Neural cell (in vitro differentiated cells): ENCODE data around the gene PLXNB1. TPM values are rescaled to one million over a fixed set of nuclear protein-coding genes. Genes with fewer than 3 reads are reported as not detected.

Experiments used
- H2AFZ ChIP-seq: fragments of 200-600, 300-800 bp; sonication (generic), shearing (Covaris generic); 2 replicates; pipeline ENCODE4 v1.6.0; 2014; ENCODE audit warnings: low read depth, mild to moderate bottlenecking, antibody characterized with exemption, low read length, moderate library complexity
- H3F3A ChIP-seq: fragments of 200-600 bp; shearing (Covaris generic); 2 replicates; pipeline ENCODE4 v1.6.1; 2016; ENCODE audit warnings: mild to moderate bottlenecking, moderate library complexity, mixed read lengths, antibody characterized with exemption, low read length; ENCODE audit not compliant: insufficient read depth, poor library complexity, severe bottlenecking
- H3K27ac ChIP-seq: fragments of 200-600, 300-800 bp; sonication (generic), shearing (Covaris generic); 2 replicates; pipeline ENCODE4 v1.5.1; 2014; ENCODE audit warnings: mild to moderate bottlenecking, low read length, moderate library complexity
- H3K27me3 ChIP-seq: fragments of 300-800, 200-600 bp; sonication (generic), shearing (Covaris generic); 2 replicates; pipeline ENCODE4 v1.6.0; 2014; ENCODE audit warnings: mild to moderate bottlenecking, low read depth, low read length, moderate library complexity; ENCODE audit not compliant: insufficient read depth
- H3K36me3 ChIP-seq: fragments of 300-800, 200-600 bp; sonication (generic), shearing (Covaris generic); 2 replicates; pipeline ENCODE4 v1.5.1; 2014; ENCODE audit warnings: mild to moderate bottlenecking, antibody characterized with exemption, low read length, moderate library complexity; ENCODE audit not compliant: insufficient read depth
- H3K4me2 ChIP-seq: fragments of 300-800, 200-600 bp; sonication (generic), shearing (Covaris generic); 2 replicates; pipeline ENCODE4 v1.6.0; 2014; ENCODE audit warnings: mild to moderate bottlenecking, low read length
- H3K4me3 ChIP-seq: fragments of 300-800, 200-600 bp; sonication (generic), shearing (Covaris generic); 2 replicates; pipeline ENCODE4 v1.5.1; 2014; ENCODE audit warnings: mild to moderate bottlenecking, low read length, moderate library complexity
- H3K79me2 ChIP-seq: fragments of 200-600 bp; shearing (Covaris generic); replicated peaks from 2 replicates; pipeline ENCODE4 v1.6.0; 2014; ENCODE audit warnings: mild to moderate bottlenecking, low read length, moderate library complexity; ENCODE audit not compliant: insufficient read depth
- H3K9ac ChIP-seq: fragments of 300-800, 200-600 bp; sonication (generic), shearing (Covaris generic); 2 replicates; pipeline ENCODE4 v1.6.1; 2016; ENCODE audit warnings: mild to moderate bottlenecking, low read length, mixed read lengths
- H3K9me2 ChIP-seq: fragments of 200-600 bp; shearing (Covaris generic); 2 replicates; pipeline ENCODE4 v1.6.1; 2016; ENCODE audit warnings: mild to moderate bottlenecking, low read length, mixed read lengths; ENCODE audit not compliant: insufficient read depth
- H3K9me3 ChIP-seq: fragments of 200-600, 300-800 bp; sonication (generic), shearing (Covaris generic); 2 replicates; pipeline ENCODE4 v1.6.1; 2016; ENCODE audit warnings: mild to moderate bottlenecking, mixed run types, low read length, moderate library complexity, mixed read lengths
- H4K20me1 ChIP-seq: fragments of 200-600 bp; shearing (Covaris generic); 2 replicates; pipeline ENCODE4 v1.6.1; 2016; ENCODE audit warnings: mild to moderate bottlenecking, mixed run types; ENCODE audit not compliant: insufficient read depth
- EP300 ChIP-seq: fragments of 450-650 bp; conservative IDR thresholded peaks from 2 replicates; pipeline ENCODE4 v1.6.1; 2014; ENCODE audit warnings: antibody characterized with exemption, mild to moderate bottlenecking, moderate library complexity; ENCODE audit not compliant: poor library complexity, severe bottlenecking
- EZH2 ChIP-seq: fragments of 200-600, 300-800 bp; shearing (Covaris generic), sonication (generic); IDR thresholded peaks from 2 replicates; pipeline ENCODE4 v1.6.1; 2014; ENCODE audit warnings: antibody characterized with exemption, low read length, borderline replicate concordance, mild to moderate bottlenecking; ENCODE audit not compliant: insufficient read depth, poor library complexity, severe bottlenecking
- MXI1 ChIP-seq: fragments of 450-650 bp; conservative IDR thresholded peaks from 2 replicates; pipeline ENCODE4 v1.6.1; 2014; ENCODE audit warnings: antibody characterized with exemption, mild to moderate bottlenecking; ENCODE audit not compliant: poor library complexity, severe bottlenecking
- POLR2AphosphoS5 ChIP-seq: IDR thresholded peaks from 2 replicates; pipeline ENCODE4 v1.6.1; 2012
- RAD21 ChIP-seq: fragments of 450-650 bp; conservative IDR thresholded peaks from 2 replicates; pipeline ENCODE4 v1.6.1; 2014; ENCODE audit warnings: antibody characterized with exemption, mild to moderate bottlenecking, moderate library complexity
- SMC3 ChIP-seq: fragments of 450-650 bp; conservative IDR thresholded peaks from 2 replicates; pipeline ENCODE4 v1.6.1; 2014; ENCODE audit warnings: antibody characterized with exemption, mild to moderate bottlenecking, moderate library complexity; ENCODE audit not compliant: poor library complexity
- TAF1 ChIP-seq: IDR thresholded peaks from 2 replicates; pipeline ENCODE4 v1.6.1; 2012; ENCODE audit warnings: low read depth
- polyA plus RNA-seq: library from polyadenylated mRNA; depleted of rRNA; stranded (reverse); fragments of >200 nt; gene quantifications from 2 replicates; pipeline ENCODE4 v1.2.3, GENCODE V29; 2014
- TF ChIP-seq, protein P1 (sequence below): IDR thresholded peaks from 2 replicates; pipeline ENCODE4 v1.6.1; 2012; ENCODE audit warnings: borderline replicate concordance
- TF ChIP-seq, protein P2 (sequence below): fragments of 450-650 bp; IDR thresholded peaks from 2 replicates; pipeline ENCODE4 v1.5.1; 2014; ENCODE audit warnings: antibody characterized with exemption, mild to moderate bottlenecking, moderate library complexity; ENCODE audit not compliant: poor library complexity, severe bottlenecking

The PLXNB1 gene
- polyA plus RNA-seq, 1 donor from 2014 or later: 134 TPM

DNA sequence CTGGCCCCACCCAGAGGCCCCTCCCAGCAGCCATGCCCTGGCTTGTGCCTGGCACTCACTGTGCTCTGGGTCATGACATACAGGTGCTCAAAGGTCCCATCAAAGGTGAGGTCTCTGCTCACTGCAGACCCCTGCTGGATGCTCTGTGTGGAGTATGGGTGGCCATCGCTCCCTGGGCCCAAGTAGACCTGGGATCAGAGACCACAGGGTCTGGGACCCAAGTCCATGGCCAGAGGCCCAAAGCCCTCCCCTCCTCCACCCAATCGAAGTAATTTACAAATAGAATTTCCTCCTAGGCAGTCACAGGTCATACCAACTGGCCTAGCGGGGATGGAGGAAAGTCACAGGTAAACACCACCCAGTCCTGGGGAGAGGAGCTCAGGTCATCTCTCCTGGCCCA is 7.6 kb downstream of the PLXNB1 start:
- no peaks in the 10 kb centered on the region for H3K36me3 ChIP-seq
- H3K4me3 ChIP-seq: no peak overlapping the region
- TF ChIP-seq SMC3: no peak
- TF ChIP-seq, protein P1, sequence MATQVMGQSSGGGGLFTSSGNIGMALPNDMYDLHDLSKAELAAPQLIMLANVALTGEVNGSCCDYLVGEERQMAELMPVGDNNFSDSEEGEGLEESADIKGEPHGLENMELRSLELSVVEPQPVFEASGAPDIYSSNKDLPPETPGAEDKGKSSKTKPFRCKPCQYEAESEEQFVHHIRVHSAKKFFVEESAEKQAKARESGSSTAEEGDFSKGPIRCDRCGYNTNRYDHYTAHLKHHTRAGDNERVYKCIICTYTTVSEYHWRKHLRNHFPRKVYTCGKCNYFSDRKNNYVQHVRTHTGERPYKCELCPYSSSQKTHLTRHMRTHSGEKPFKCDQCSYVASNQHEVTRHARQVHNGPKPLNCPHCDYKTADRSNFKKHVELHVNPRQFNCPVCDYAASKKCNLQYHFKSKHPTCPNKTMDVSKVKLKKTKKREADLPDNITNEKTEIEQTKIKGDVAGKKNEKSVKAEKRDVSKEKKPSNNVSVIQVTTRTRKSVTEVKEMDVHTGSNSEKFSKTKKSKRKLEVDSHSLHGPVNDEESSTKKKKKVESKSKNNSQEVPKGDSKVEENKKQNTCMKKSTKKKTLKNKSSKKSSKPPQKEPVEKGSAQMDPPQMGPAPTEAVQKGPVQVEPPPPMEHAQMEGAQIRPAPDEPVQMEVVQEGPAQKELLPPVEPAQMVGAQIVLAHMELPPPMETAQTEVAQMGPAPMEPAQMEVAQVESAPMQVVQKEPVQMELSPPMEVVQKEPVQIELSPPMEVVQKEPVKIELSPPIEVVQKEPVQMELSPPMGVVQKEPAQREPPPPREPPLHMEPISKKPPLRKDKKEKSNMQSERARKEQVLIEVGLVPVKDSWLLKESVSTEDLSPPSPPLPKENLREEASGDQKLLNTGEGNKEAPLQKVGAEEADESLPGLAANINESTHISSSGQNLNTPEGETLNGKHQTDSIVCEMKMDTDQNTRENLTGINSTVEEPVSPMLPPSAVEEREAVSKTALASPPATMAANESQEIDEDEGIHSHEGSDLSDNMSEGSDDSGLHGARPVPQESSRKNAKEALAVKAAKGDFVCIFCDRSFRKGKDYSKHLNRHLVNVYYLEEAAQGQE: no peak
- no peak for TF ChIP-seq MXI1
- TF ChIP-seq EZH2: no peak
- no peak for TF ChIP-seq TAF1
- TF ChIP-seq, protein P2, sequence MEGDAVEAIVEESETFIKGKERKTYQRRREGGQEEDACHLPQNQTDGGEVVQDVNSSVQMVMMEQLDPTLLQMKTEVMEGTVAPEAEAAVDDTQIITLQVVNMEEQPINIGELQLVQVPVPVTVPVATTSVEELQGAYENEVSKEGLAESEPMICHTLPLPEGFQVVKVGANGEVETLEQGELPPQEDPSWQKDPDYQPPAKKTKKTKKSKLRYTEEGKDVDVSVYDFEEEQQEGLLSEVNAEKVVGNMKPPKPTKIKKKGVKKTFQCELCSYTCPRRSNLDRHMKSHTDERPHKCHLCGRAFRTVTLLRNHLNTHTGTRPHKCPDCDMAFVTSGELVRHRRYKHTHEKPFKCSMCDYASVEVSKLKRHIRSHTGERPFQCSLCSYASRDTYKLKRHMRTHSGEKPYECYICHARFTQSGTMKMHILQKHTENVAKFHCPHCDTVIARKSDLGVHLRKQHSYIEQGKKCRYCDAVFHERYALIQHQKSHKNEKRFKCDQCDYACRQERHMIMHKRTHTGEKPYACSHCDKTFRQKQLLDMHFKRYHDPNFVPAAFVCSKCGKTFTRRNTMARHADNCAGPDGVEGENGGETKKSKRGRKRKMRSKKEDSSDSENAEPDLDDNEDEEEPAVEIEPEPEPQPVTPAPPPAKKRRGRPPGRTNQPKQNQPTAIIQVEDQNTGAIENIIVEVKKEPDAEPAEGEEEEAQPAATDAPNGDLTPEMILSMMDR: no peak
- TF ChIP-seq POLR2AphosphoS5: no peak
- TF ChIP-seq EP300: no peak
- no peak for TF ChIP-seq RAD21
- H3K4me2 ChIP-seq: no peak overlapping the region
- H4K20me1 ChIP-seq: peaks cover 3% of the 10 kb centered on the region
- H3K9ac ChIP-seq: no peak overlapping the region
- H2AFZ ChIP-seq: no peak overlapping the region
- H3K27me3 ChIP-seq: no peaks in the 10 kb centered on the region
- no peak overlapping the region for H3K27ac ChIP-seq
- peaks cover 47% of the 10 kb centered on the region for H3K79me2 ChIP-seq
- H3K9me2 ChIP-seq: no peaks in the 10 kb centered on the region
- no peaks in the 10 kb centered on the region for H3K9me3 ChIP-seq
- H3F3A ChIP-seq: no peaks in the 10 kb centered on the region

DNA sequence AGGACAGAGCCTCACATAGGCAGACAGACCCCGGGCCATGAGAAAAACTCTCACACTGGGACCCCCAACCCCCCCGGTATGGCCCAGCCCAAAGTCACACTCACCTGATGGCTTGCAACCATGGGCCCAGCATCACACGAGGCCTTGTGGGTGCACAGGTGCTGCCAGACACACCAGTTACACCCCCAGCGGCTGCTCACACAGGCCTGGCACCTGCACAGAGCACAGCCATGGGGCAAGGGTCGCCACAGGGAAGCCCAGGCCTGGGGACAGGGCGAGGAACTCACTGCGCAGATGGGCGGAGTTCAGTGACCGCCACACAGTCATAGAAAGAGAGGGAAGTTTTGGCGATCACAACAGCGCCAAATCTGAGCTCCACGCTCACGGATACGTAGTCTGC is 9.3 kb downstream of the PLXNB1 start:
- Histone ChIP-seq H3K4me2 (no peak overlapping the region), H2AFZ (no peak overlapping the region), H3K27ac (no peak overlapping the region), H3K9me3 (no peaks in the 10 kb centered on the region), H4K20me1 (peaks cover 3% of the 10 kb centered on the region), H3F3A (no peaks in the 10 kb centered on the region), H3K9me2 (no peaks in the 10 kb centered on the region), H3K4me3 (no peak overlapping the region), H3K9ac (no peak overlapping the region), H3K79me2 (peaks cover 30% of the 10 kb centered on the region), H3K27me3 (no peaks in the 10 kb centered on the region), H3K36me3 (no peaks in the 10 kb centered on the region)
- TF ChIP-seq EZH2: no peak
- TF ChIP-seq, protein P2: no peak
- TF ChIP-seq, protein P1: no peak
- TF ChIP-seq RAD21: no peak
- no peak for TF ChIP-seq TAF1
- no peak for TF ChIP-seq POLR2AphosphoS5
- TF ChIP-seq MXI1: no peak
- TF ChIP-seq EP300: no peak
- TF ChIP-seq SMC3: no peak
